Measurements from ENCODE around the gene UBE2G2. TPM values are rescaled to one million over a fixed set of nuclear protein-coding genes. Genes with fewer than 3 reads are reported as not detected.
A peak's percentile ranks its signal among the peaks of the same experiment; 100 is the strongest.

Gene UBE2G2
- total and polyA plus RNA-seq, 4 donors = 27.4 to 83.5 (median 40.9) TPM

DNA sequence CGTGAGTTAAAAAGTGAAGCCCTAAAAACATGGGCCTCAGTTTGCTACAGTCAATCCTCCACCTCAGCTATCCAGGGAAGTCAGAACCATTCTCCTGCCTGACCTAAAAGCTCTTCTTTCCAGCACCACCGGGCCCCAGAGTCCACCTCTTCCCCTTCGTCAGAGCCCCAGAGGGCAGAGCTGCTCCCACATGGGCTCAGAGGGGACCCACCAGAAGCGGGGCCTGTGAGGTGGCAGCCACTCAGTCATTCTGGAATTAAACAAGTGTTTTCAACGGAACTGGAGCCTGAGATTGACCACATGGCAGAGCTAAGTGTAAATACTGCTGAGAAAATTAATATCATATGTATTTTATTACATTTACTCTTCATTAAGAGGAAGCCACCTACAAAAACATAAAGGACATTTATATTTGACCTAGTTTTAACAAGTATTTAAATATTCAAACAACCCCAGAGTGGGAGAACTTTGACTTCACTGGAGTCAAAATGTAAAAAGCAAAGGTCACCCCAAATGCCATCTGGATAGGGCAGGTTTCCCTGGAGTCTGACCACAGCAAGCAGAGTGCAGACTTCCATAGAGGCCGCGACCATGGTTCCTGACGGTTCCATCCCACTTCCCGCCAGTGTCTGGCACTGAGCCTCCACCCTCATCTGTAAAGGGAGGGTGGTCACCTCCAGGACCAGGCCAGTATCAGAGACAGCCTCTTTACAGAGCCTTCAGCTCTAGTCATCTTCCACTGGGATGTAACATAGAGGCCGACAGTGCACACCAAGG is 14.4 kb upstream of the UBE2G2 start:
- Histone ChIP-seq H3K9me3 (ENCODE audit: control insufficient read depth in 4 of 4, low read length in 3 of 4) (peaks cover 0 to 3% (median 0%) of the 10 kb centered on the region in 4 donors), H3K4me3 (ENCODE audit: low read depth in 1 of 3, low read length in 3 of 3) (no peak overlapping the region), H3K27ac (ENCODE audit: low read depth in 1 of 2, low read length in 2 of 2) (no peak overlapping the region), H3K36me3 (ENCODE audit: control insufficient read depth in 4 of 4, insufficient read depth in 3 of 4, low read depth in 1 of 4, low read length in 3 of 4) (peaks cover 0 to 7% (median 4%) of the 10 kb centered on the region in 4 donors), H3K4me1 (ENCODE audit: control insufficient read depth in 4 of 4, insufficient read depth in 4 of 4, low read length in 3 of 4) (peaks cover 6 to 14% (median 12%) of the 10 kb centered on the region in 4 donors), H3K9ac (ENCODE audit: low read depth in 1 of 2, low read length in 2 of 2) (no peak overlapping the region), H3K27me3 (ENCODE audit: control insufficient read depth in 4 of 4, insufficient read depth in 4 of 4, low read length in 3 of 4) (no peaks in the 10 kb centered on the region)
- WGBS = 62% methylated on average over 10 of the region's 10 CpGs
- TF ChIP-seq HNF4A (conservative IDR thresholded peaks at IDR 0.05) (peak; percentile 74 to 91), JUND (IDR thresholded peaks at IDR 0.05) (no peak), NR2F2 (IDR thresholded peaks at IDR 0.05) (peak; percentile 67), SP1 (IDR thresholded peaks at IDR 0.05) (peak; percentile 54), RXRA (IDR thresholded peaks at IDR 0.05) (peak; percentile 43 to 57)
- DNase-seq (ENCODE audit: low spot score) = no peak

DNA sequence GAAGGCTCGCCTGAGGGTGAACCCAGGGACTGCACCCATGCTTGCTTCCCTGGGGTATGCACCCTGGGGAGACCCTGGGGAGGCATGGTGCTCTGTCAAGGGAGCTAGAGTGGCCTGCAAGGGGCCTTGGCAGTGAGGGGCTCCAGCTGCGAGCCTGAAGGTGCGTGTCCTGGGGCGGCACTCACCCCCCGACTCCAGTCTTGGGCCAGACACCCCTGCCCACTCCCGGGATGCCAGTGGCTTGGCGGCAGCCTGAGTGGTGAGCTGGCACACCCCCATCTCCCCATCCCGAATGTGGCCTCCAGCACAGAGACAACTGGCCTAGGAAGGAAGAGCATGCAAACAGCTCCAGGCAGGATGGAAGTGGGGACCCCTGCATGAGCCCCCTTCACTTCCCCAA is 13.6 kb upstream of the UBE2G2 start:
- TF ChIP-seq EGR1 (IDR thresholded peaks at IDR 0.05; ENCODE audit: low read depth in 2 of 2) (no peak), MAX (IDR thresholded peaks at IDR 0.05) (no peak), ATF3 (IDR thresholded peaks at IDR 0.05) (no peak), RXRA (IDR thresholded peaks at IDR 0.05) (no peak), GABPA (IDR thresholded peaks at IDR 0.05 in 1 of 2, conservative IDR thresholded peaks at IDR 0.05 in 1 of 2) (no peak), JUND (IDR thresholded peaks at IDR 0.05) (no peak), TAF1 (conservative IDR thresholded peaks at IDR 0.05) (no peak), NR2F2 (IDR thresholded peaks at IDR 0.05) (no peak), FOXA2 (IDR thresholded peaks at IDR 0.05) (no peak), RAD21 (IDR thresholded peaks at IDR 0.05) (no peak), ZBTB33 (IDR thresholded peaks at IDR 0.05) (no peak), CTCF (IDR thresholded peaks at IDR 0.05; ENCODE audit: low read depth, low read length, missing input control) (no peak)
- H3K27ac ChIP-seq (ENCODE audit: low read depth in 1 of 2, low read length in 2 of 2) = no peak overlapping the region
- H3K27me3 ChIP-seq (ENCODE audit: control insufficient read depth in 4 of 4, insufficient read depth in 4 of 4, low read length in 3 of 4) = no peaks in the 10 kb centered on the region
- H3K4me1 ChIP-seq (ENCODE audit: control insufficient read depth in 4 of 4, insufficient read depth in 4 of 4, low read length in 3 of 4) = peaks cover 6 to 14% (median 12%) of the 10 kb centered on the region in 4 donors
- H3K4me3 ChIP-seq (ENCODE audit: low read depth in 1 of 3, low read length in 3 of 3) = no peak overlapping the region
- no peak overlapping the region for H3K9ac ChIP-seq (ENCODE audit: low read depth in 1 of 2, low read length in 2 of 2)
- DNase-seq (ENCODE audit: low spot score) = no peak
- WGBS = 96% methylated on average over 8 of the region's 8 CpGs
- no peaks in the 10 kb centered on the region for H3K9me3 ChIP-seq (ENCODE audit: control insufficient read depth in 4 of 4, low read length in 3 of 4)
- peaks cover under 1 to 12% (median 5%) of the 10 kb centered on the region in 4 donors for H3K36me3 ChIP-seq (ENCODE audit: control insufficient read depth in 4 of 4, insufficient read depth in 3 of 4, low read depth in 1 of 4, low read length in 3 of 4)
